ENCODE measurements around the gene MYL4.

The MYL4 gene

GRCh38 chr17:47208744-47209488 is at the start of gene MYL4:
Gene MYL4 (plus strand): TSS chr17:47209348. CDS start chr17:47209423, 75 bp downstream.
- TF ChIP-seq GATA3 (IDR thresholded peaks at IDR 0.05; ENCODE audit: low read depth, low read length) (no peak), GATA2 (IDR thresholded peaks at IDR 0.05; ENCODE audit: low read depth, low read length) (no peak)

DNA sequence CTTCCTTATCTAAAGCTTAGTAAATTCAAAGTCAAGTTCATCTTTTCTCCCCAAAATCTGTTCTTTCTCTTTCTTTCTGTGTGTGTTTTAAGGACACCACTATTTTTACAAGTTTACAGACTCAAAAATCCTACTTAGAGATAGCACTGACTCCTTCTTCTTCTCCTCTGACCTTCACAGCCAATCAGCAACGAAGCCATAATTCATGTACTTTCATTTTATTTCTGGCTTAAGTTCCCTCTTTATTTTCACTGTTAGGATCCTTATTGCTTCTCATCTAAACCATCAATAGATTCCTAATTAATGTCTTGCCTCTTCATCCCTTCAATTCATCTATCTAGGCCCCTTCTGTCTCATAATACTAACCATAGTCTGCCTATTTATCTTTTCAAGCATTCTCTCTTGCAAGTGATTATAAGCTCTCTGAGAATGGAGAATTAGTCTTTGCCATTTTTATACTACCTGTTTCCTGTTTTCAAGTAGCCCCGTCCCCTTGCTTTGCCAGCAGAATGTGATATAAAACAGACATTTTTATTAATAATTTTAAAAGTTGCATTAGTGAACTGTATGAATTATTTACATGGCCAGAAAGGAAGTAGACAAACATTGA is 47.0 kb upstream of the MYL4 start:
- TF ChIP-seq GATA3 (IDR thresholded peaks at IDR 0.05; ENCODE audit: low read depth, low read length) (no peak), GATA2 (IDR thresholded peaks at IDR 0.05; ENCODE audit: low read depth, low read length) (no peak)

GRCh38 chr17:47164263-47164662 is 44.9 kb upstream of the MYL4 start:
- TF ChIP-seq GATA2 (IDR thresholded peaks at IDR 0.05; ENCODE audit: low read depth, low read length) (no peak), GATA3 (IDR thresholded peaks at IDR 0.05; ENCODE audit: low read depth, low read length) (no peak)

GRCh38 chr17:47165137-47165536 is 44.0 kb upstream of the MYL4 start:
- TF ChIP-seq GATA2 (IDR thresholded peaks at IDR 0.05; ENCODE audit: low read depth, low read length) (no peak), GATA3 (IDR thresholded peaks at IDR 0.05; ENCODE audit: low read depth, low read length) (no peak)

- no peak for TF ChIP-seq GATA3 (IDR thresholded peaks at IDR 0.05; ENCODE audit: low read depth, low read length)
- no peak for TF ChIP-seq GATA2 (IDR thresholded peaks at IDR 0.05; ENCODE audit: low read depth, low read length)
Observed at GRCh38 chr17:47170710-47171109, 38.4 kb upstream of the MYL4 start.

GRCh38 chr17:47172696-47173565 is 36.2 kb upstream of the MYL4 start:
- no peak for TF ChIP-seq GATA3 (IDR thresholded peaks at IDR 0.05; ENCODE audit: low read depth, low read length)
- no peak for TF ChIP-seq GATA2 (IDR thresholded peaks at IDR 0.05; ENCODE audit: low read depth, low read length)

GRCh38 chr17:47176389-47176826 is 32.7 kb upstream of the MYL4 start:
- no peak for TF ChIP-seq GATA2 (IDR thresholded peaks at IDR 0.05; ENCODE audit: low read depth, low read length)
- no peak for TF ChIP-seq GATA3 (IDR thresholded peaks at IDR 0.05; ENCODE audit: low read depth, low read length)

GRCh38 chr17:47177261-47177660 is 31.9 kb upstream of the MYL4 start:
- TF ChIP-seq GATA2 (IDR thresholded peaks at IDR 0.05; ENCODE audit: low read depth, low read length) (no peak), GATA3 (IDR thresholded peaks at IDR 0.05; ENCODE audit: low read depth, low read length) (no peak)

GRCh38 chr17:47179141-47179540 is 30.0 kb upstream of the MYL4 start:
- no peak for TF ChIP-seq GATA2 (IDR thresholded peaks at IDR 0.05; ENCODE audit: low read depth, low read length)
- TF ChIP-seq GATA3 (IDR thresholded peaks at IDR 0.05; ENCODE audit: low read depth, low read length): no peak

GRCh38 chr17:47180337-47180736 is 28.8 kb upstream of the MYL4 start:
- TF ChIP-seq GATA2 (IDR thresholded peaks at IDR 0.05; ENCODE audit: low read depth, low read length) (no peak), GATA3 (IDR thresholded peaks at IDR 0.05; ENCODE audit: low read depth, low read length) (no peak)

DNA sequence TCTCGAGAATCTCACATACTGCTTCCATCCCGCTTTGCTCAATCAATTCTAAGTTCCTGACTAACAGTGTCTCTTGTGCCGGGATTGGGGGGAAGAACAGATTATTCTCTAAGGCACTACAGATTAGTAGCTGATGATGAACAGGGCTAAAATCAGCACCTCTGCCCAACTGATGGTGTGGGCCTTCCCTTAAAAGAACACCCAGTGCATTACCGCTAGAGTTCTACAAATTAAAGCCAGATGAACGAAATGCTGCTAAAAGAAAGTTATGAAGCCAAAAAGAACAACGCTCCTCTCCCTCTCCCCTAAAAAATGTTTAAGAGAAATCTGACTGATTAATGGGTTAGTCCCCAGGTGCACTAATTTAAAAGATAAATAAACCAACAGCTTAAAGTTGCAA is 24.5 kb upstream of the MYL4 start:
- no peak for TF ChIP-seq GATA3 (IDR thresholded peaks at IDR 0.05; ENCODE audit: low read depth, low read length)
- no peak for TF ChIP-seq GATA2 (IDR thresholded peaks at IDR 0.05; ENCODE audit: low read depth, low read length)

DNA sequence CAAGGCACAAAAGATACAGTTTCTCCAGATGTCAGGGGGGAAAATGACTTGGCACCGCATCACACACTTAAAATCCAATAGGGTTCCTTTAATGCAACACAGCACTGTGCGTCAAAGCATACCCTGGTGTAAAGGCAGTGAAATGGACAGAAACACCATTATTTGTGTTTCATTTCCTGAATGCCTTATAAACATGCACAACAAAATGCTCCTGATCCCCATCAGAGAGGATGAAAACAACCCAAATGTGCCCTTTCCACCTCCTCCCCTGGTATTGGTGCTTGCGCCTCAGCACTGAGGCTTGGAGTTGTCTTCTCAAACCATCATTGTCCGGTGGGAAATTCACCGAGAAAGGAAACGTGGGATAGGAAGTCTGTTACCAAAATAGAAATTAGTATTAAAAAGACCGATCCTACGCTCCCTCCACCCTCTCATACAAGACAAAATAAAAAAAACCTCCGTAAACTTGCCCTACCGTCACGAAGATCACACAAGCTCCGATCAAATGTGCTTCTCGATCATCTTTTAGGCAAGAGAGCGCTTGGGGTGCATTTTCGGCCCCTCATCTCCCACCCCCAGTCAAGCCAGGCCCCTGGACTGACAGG is 20.8 kb upstream of the MYL4 start:
- no peak for TF ChIP-seq GATA2 (IDR thresholded peaks at IDR 0.05; ENCODE audit: low read depth, low read length)
- no peak for TF ChIP-seq GATA3 (IDR thresholded peaks at IDR 0.05; ENCODE audit: low read depth, low read length)

DNA sequence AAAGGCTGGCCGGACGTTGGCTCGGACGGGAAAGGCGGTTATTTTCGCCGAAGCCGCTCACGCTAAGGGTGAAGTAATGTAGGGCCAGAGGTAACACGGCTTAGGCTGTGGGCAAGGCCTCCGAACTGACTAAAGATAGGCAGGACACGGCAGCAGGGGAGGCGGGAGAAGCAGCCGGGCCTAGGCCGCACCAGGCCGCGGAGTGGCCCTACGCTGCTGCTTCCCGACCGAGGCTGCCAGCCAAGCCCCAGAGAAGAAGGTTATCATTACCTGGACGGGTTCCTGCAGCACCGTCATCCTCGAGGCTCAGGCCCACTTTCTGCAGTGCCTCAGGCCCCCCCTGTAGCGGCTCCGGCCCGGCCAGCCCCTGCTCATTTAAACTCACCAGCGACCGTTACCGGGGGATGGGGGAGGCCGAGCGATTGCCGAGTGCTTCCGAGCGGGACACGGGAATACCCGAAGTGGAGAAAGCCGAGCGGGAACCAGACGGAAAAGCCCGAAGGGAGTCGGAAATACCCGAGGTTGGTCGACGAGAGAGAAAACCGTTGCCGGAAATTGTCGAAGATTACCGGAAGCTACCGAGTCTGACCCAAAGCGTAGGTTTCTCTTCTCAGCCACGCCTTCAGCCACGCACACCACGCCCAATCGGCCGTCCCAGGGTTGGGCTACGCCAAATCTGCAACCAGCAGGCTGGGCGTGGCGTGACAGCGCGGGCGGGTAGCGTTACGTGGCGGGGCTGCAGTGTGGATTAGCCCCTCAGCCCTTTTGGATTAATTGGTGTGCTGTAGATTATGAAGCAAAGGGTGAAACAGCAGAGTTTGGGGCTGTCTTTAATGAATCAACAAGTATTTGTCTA is 20.0 kb upstream of the MYL4 start, which contains the start of gene CDC27:
TSS of gene CDC27 (minus strand) at position 420 of the 856 bp plus-strand sequence. CDS start at position 297, 123 bp downstream.
- no peak for TF ChIP-seq GATA3 (IDR thresholded peaks at IDR 0.05; ENCODE audit: low read depth, low read length)
- TF ChIP-seq GATA2 (IDR thresholded peaks at IDR 0.05; ENCODE audit: low read depth, low read length): no peak
